SK-N-MC (cell line): Measurements from ENCODE around the gene QKI.

ENCODE experiments used
- EZH2 ChIP-seq: fragments of 200-600 bp; sonication (generic); IDR thresholded peaks from one replicate; pipeline ENCODE4 v1.6.1; 2017; ENCODE audit warnings: antibody characterized with exemption
- FOXP2 ChIP-seq: optimal IDR thresholded peaks from 2 replicates; pipeline ENCODE3; 2011; ENCODE audit warnings: mild to moderate bottlenecking, moderate library complexity; ENCODE audit not compliant: insufficient read depth; ENCODE audit errors: extremely low read length, control extremely low read depth

DNA sequence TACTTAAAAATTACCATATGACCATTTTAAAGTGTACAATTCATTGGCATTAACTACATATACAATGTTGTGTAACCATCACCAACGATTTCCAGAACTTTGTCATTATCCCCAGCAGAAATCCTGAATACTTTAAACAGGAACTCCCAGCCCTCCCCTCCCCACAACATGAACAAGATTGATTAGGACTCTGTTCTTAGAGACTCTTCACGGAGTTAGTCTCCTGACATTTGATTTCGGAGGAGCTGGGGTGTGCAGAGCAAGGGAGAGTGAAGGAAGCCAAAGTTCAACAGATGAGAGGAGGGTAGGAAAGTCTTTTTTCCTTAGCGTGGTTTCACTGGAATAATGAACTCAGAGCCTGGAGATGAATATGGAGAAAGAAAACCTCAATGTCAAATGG lies 17.2 kb upstream of the QKI start:
- TF ChIP-seq EZH2, result no peak
- no peak for TF ChIP-seq FOXP2
